Measurements from ENCODE around the gene NEMF.
A peak's percentile ranks its signal among the peaks of the same experiment; 100 is the strongest.
"Not testable (repeated sequence)": the region's sequence is repeated elsewhere in the genome, so short reads cannot be mapped to it uniquely, and the experiment has no call there.

Gene NEMF

GRCh38 chr14:49876563-49877127 lies 24.1 kb upstream of the NEMF start:
- H3K27ac ChIP-seq (ENCODE audit: extremely low read depth, low read depth, low read length) = no peak overlapping the region
- H3K4me3 ChIP-seq (ENCODE audit: low read depth, low read length) = no peak overlapping the region
- TF ChIP-seq SCRT2 (tag by site-specific recombination; IDR thresholded peaks at IDR 0.05) = peak; percentile 50; the same call in 1 of the 2 replicates
- no peak for TF ChIP-seq TCF7L2 (IDR thresholded peaks at IDR 0.05; ENCODE audit: borderline replicate concordance, low read depth, low read length)
- peak; percentile 70; the same call in 1 of the 2 replicates for TF ChIP-seq ZNF121 (tag by site-specific recombination; IDR thresholded peaks at IDR 0.05)
- TF ChIP-seq SCRT1 (tag by site-specific recombination; IDR thresholded peaks at IDR 0.05; ENCODE audit: borderline replicate concordance) = peak; percentile 35; the same call in 1 of the 2 replicates
- TF ChIP-seq ZSCAN30 (tag by site-specific recombination; IDR thresholded peaks at IDR 0.05) = no peak
- no peak for TF ChIP-seq PRDM6 (tag by site-specific recombination; IDR thresholded peaks at IDR 0.05)
- no peak for TF ChIP-seq ZNF112 (tag by site-specific recombination; IDR thresholded peaks at IDR 0.05)
- H3K9me3 ChIP-seq (ENCODE audit: control insufficient read depth, insufficient read depth, low read depth, low read length) = no peaks in the 10 kb centered on the region
- CTCF ChIA-PET = interaction anchor here (0.6 to 1.2 kb wide), 5 partner anchors 9 to 329 kb away, joined by 3 to 4 read pairs (median 3); no protein-coding TSS in a partner anchor
- POLR2A ChIA-PET = no interaction called here
- peaks cover 13% of the 10 kb centered on the region for H3K4me1 ChIP-seq (ENCODE audit: control insufficient read depth, insufficient read depth, low read length)
- no peaks in the 10 kb centered on the region for H3K36me3 ChIP-seq (ENCODE audit: control insufficient read depth in 2 of 2, insufficient read depth in 1 of 2, low read length in 2 of 2)

- ChIA-PET POLR2A (no interaction called here), CTCF (interaction anchor here (1.0 to 1.2 kb wide), 2 partner anchors 8 to 10 kb away, joined by 3 to 4 read pairs; no protein-coding TSS in a partner anchor)
- Histone ChIP-seq H3K4me3 (ENCODE audit: low read depth, low read length) (no peak overlapping the region), H3K9me3 (ENCODE audit: control insufficient read depth, insufficient read depth, low read depth, low read length) (no peaks in the 10 kb centered on the region), H3K27ac (ENCODE audit: extremely low read depth, low read depth, low read length) (no peak overlapping the region), H3K4me1 (ENCODE audit: control insufficient read depth, insufficient read depth, low read length) (peaks cover 8% of the 10 kb centered on the region), H3K36me3 (ENCODE audit: control insufficient read depth in 2 of 2, insufficient read depth in 1 of 2, low read length in 2 of 2) (no peaks in the 10 kb centered on the region)
- TF ChIP-seq ZFP3 (tag by site-specific recombination; IDR thresholded peaks at IDR 0.05; ENCODE audit: low read depth) (no peak), ZNF26 (tag by site-specific recombination; IDR thresholded peaks at IDR 0.05) (no peak)
These were observed 23.1 kb upstream of the NEMF start for GRCh38 chr14:49875640-49876198.

GRCh38 chr14:49873548-49873947 lies 21.0 kb upstream of the NEMF start:
- not testable (repeated sequence) for H3K9me3 ChIP-seq (ENCODE audit: control insufficient read depth, insufficient read depth, low read depth, low read length); H3K36me3 ChIP-seq (ENCODE audit: control insufficient read depth in 2 of 2, insufficient read depth in 1 of 2, low read length in 2 of 2); H3K27ac ChIP-seq (ENCODE audit: extremely low read depth, low read depth, low read length); H3K4me3 ChIP-seq (ENCODE audit: low read depth, low read length); H3K4me1 ChIP-seq (ENCODE audit: control insufficient read depth, insufficient read depth, low read length)
- 0 out of 2 replicates have a peak, but pooled peaks have one; percentile 27 for TF ChIP-seq ZFHX2 (tag by site-specific recombination; conservative IDR thresholded peaks at IDR 0.05)
- peak; percentile 36; the same call in 1 of the 2 replicates for TF ChIP-seq ZNF335 (tag by site-specific recombination; conservative IDR thresholded peaks at IDR 0.05)
- CTCF ChIA-PET = interaction anchor here (0.6 kb wide), 1 partner anchor 35 kb away, joined by 6 read pairs; no protein-coding TSS in a partner anchor
- POLR2A ChIA-PET = interaction anchor here (0.7 to 0.8 kb wide), 2 partner anchors 9 to 886 kb away, joined by 3 to 4 read pairs; no protein-coding TSS in a partner anchor

- ChIA-PET CTCF (interaction anchor here (0.9 to 3.9 kb wide), 2 partner anchors 9 to 18 kb away, joined by 3 to 19 read pairs; no protein-coding TSS in a partner anchor), POLR2A (interaction anchor here (0.6 to 0.8 kb wide), 2 partner anchors 22 to 241 kb away, joined by 3 to 5 read pairs; partner anchors contain the start of gene ARF6)
- H3K4me3 ChIP-seq (ENCODE audit: low read depth, low read length) = no peak overlapping the region
- no peak overlapping the region for H3K27ac ChIP-seq (ENCODE audit: extremely low read depth, low read depth, low read length)
- TF ChIP-seq ZNF529 (tag by site-specific recombination; IDR thresholded peaks at IDR 0.05; ENCODE audit: insufficient replicate concordance) = no peak
- H3K36me3 ChIP-seq (ENCODE audit: control insufficient read depth in 2 of 2, insufficient read depth in 1 of 2, low read length in 2 of 2) = no peaks in the 10 kb centered on the region
- no peaks in the 10 kb centered on the region for H3K9me3 ChIP-seq (ENCODE audit: control insufficient read depth, insufficient read depth, low read depth, low read length)
- peaks cover 7% of the 10 kb centered on the region; the same call in 1 of the 2 replicates for H3K4me1 ChIP-seq (ENCODE audit: control insufficient read depth, insufficient read depth, low read length)
These were observed 18.3 kb upstream of the NEMF start for GRCh38 chr14:49870908-49871307.

Data from HEK293 (cell line).